HFF-Myc (cell line): ENCODE data around the gene LRRC17.
"Not testable (repeated sequence)": the region's sequence is repeated elsewhere in the genome, so short reads cannot be mapped to it uniquely, and the experiment has no call there.

Experiments used
- DNase-seq: peaks from one replicate; pipeline ENCODE4 v3.0.0-alpha.2; 2011; ENCODE audit warnings: low read depth; ENCODE audit errors: extremely low read depth
- H3K4me3 ChIP-seq: replicated peaks from 2 replicates; pipeline ENCODE4 v1.5.1; 2011; ENCODE audit warnings: low read depth, mild to moderate bottlenecking, control low read depth, low read length
- TF ChIP-seq, protein P1 (sequence below): IDR thresholded peaks from 2 replicates; pipeline ENCODE4 v1.5.1; 2012; ENCODE audit warnings: mild to moderate bottlenecking, low read depth, low read length, control low read depth; ENCODE audit errors: missing control alignments

The LRRC17 gene

DNA sequence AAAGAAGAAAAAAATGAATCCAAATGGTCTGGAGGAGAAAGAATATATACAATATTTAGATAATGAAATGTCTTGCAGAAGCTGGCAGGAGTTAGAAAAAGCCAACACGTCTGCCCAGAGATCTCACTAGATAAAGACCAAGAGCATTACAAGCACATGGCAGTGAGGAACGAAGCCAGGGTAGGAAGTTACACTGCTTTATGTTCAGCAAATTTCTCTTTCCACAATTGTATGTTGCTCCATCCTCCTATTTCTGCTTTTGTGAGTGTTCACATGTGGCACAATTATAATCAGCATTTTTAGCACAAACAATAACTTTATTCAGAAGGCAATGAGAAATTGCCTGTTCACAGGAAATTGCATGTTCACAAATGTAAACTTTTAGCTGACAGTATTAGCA is 53.7 kb downstream of the LRRC17 start:
- H3K4me3 ChIP-seq: no peak overlapping the region
- no peak for DNase-seq
- TF ChIP-seq, protein P1, sequence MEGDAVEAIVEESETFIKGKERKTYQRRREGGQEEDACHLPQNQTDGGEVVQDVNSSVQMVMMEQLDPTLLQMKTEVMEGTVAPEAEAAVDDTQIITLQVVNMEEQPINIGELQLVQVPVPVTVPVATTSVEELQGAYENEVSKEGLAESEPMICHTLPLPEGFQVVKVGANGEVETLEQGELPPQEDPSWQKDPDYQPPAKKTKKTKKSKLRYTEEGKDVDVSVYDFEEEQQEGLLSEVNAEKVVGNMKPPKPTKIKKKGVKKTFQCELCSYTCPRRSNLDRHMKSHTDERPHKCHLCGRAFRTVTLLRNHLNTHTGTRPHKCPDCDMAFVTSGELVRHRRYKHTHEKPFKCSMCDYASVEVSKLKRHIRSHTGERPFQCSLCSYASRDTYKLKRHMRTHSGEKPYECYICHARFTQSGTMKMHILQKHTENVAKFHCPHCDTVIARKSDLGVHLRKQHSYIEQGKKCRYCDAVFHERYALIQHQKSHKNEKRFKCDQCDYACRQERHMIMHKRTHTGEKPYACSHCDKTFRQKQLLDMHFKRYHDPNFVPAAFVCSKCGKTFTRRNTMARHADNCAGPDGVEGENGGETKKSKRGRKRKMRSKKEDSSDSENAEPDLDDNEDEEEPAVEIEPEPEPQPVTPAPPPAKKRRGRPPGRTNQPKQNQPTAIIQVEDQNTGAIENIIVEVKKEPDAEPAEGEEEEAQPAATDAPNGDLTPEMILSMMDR: no peak

DNA sequence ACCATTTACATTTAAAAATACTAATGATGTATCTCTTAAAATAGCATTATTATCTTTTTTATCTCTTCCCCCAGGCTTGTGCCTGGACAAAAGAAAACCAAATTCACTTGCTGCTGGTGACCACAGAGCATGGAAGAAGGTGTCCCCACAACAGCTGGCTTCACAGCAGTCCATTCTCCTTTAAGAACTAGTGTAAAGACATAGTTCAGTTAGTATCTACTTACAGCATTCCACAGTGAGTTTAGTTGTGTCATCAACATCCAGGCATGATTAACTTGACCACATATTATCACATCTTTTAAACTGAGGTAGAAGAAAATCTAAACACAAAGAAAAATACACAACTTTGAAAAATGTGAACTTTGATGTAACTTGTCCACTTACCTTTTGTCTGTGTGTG is 55.0 kb downstream of the LRRC17 start:
- DNase-seq: no peak
- H3K4me3 ChIP-seq: no peak overlapping the region
- TF ChIP-seq, protein P1: no peak

DNA sequence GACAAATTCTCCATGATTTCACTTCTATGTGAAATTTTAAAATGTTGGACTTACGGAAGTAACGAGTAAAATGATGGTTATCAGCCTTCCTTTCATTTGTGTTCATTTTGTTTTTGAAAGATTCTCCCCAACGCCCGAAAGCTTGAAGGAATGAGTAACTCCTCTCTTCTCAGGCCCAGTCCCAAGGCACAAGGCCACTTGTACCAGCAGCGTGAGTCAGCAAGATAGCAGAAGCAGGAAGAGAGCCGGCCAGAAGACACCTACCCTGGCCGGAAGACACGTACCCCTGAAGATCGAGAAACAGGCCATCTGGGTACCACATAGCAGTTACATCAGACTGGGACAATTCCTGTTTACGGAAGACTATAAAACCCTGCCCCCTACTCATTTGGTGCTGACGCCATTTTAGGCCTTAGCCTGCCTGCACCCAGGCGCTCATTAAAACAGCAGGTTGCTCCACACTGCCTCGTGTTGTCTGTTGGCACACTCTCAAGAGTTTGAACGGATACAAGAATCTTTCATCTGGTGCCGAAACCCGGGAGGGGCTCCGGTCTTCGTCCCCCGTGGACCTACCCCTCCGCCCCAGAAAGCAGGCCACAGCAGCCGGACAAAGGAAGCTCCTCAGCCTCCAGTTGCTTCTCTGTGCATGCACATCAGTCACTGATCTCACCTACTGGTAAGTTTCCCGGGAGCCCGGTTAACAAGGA is 60.4 kb downstream of the LRRC17 start:
- no peak overlapping the region for H3K4me3 ChIP-seq
- no peak for DNase-seq
- TF ChIP-seq, protein P1: no peak

DNA sequence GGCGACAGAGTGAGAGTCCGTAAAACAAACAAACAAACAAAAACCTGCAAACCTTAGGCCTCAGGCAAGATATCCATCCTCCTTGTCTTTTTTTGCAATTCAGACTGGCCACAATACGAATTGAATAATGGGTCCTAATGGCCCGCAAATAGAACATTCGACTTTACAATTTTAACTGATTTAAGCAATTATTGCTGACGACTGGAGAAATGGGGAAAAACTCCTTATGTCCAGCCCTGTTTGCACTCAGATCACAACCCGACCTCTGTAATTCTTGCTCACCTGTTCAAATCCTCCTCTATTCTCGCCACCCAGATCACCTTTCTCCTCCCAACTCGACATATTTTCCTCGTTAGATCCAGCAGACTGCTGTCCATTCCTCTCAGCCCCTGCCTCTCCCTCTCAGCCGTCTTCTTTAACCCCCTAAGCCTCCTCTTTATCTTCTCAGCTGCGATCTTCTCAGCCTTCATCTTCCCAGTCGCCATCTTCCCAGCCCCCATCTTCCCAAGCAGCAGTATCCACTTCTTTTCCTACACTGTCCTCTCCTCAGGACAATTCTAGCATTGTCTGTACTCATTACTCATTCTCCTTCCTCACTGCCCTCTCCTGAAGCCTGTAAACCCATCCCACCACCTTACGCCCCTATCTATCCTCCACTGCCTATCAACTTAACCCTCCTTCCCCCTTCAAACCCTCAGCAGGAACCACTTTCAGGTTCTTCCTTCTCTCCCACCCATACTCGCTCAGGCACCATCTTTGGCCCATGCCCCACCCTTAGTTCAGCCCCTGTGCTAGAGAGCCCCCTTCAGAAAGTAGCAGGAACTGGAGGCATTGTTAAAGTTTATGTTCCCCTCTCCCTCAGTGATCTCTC is 61.8 kb downstream of the LRRC17 start:
- TF ChIP-seq, protein P1: peak; percentile 33
- DNase-seq: no peak
- no peak overlapping the region for H3K4me3 ChIP-seq

DNA sequence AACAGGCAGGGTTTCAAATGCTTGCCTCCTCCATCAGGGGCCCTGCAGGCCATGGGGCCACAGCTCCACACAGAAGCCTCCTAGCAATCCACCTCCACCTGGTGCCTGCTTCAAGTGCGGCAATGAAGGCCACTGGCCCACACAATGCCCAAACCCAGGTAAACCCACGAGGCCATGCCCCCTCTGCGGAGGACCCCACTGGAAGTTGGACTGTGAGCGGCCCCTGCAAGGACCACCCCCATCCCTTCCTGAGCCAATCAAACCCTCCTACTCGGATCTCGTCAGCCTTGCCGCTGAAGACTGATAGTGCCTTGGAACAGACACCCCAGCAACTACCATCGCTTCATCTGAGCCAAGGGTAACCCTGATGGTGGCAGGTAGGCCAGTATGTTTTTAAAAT is 63.1 kb downstream of the LRRC17 start:
- no peak for DNase-seq
- TF ChIP-seq, protein P1: no peak
- H3K4me3 ChIP-seq: no peak overlapping the region

DNA sequence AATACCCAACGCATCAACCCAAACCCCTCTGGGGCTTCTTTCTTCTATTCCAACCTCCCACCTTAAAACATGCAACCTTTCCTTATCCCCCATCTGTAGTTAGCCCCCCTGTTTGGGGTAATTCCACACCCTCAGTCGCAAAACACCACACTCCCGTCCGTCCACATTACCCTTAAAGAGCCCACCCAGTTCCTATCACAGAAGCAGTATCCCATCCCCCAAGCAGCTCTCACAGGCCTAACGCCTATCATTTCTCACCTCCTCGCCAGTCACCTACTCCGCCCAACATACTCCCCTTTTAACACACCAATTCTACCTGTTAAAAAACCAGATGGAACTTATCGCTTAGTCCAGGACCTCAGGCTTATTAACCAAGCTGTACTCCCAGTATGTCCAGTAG is 63.7 kb downstream of the LRRC17 start:
- TF ChIP-seq, protein P1: no peak
- no peak overlapping the region for H3K4me3 ChIP-seq
- no peak for DNase-seq

DNA sequence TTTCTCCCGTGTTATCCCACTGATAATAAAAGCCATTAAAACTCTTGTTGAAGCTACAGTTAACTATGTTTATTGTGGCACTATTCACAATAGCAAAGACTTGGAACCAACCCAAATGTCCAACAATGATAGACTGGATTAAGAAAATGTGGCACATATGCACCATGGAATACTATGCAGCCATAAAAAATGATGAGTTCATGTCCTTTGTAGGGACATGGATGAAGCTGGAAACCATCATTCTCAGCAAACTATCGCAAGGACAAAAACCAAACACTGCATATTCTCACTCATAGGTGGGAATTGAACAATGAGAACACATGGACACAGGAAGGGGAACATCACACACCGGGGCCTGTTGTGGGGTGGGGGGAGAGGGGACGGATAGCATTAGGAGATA is 64.8 kb downstream of the LRRC17 start:
- H3K4me3 ChIP-seq, DNase-seq: not testable (repeated sequence)
